Raji (cell line): ENCODE results near the gene BACE2.

Source experiments
- POLR2A ChIP-seq: IDR thresholded peaks from 2 replicates; pipeline ENCODE4 v1.6.1; 2011; ENCODE audit warnings: low read depth, low read length, control low read depth; ENCODE audit not compliant: insufficient read depth

Gene BACE2

DNA sequence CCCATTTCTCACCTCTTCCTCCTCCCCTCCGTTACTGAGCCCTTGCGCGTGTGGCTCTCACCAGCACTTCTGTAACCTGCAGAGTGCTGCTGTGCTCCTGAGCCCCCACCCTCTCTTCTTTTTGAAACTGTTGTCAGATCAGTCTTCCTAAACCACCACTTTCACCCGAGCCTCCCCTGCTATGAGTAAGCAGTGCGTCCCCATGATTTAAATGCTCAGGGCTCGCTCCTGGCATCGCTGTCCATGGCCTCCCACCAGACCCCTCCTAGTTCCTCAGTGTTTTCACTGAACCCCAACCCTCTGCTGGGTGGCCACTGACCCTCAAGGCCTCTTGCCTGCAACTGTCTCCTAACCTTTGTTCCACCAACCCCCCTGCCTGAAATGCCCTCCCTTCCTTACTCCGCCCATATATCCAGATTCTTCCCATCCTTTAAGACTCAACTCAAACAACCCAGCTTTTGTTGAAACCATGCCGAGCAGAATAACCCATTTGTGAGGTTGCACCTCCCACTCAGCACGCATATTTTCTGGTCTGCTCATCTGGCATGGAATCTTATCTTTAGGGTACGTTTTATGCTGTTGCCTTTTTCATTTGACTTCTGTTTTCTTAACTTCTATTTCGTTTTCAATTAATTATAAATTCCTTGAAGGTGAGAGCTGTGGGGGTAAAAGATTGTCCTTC is 84.1 kb downstream of the BACE2 start:
- TF ChIP-seq POLR2A: no peak

DNA sequence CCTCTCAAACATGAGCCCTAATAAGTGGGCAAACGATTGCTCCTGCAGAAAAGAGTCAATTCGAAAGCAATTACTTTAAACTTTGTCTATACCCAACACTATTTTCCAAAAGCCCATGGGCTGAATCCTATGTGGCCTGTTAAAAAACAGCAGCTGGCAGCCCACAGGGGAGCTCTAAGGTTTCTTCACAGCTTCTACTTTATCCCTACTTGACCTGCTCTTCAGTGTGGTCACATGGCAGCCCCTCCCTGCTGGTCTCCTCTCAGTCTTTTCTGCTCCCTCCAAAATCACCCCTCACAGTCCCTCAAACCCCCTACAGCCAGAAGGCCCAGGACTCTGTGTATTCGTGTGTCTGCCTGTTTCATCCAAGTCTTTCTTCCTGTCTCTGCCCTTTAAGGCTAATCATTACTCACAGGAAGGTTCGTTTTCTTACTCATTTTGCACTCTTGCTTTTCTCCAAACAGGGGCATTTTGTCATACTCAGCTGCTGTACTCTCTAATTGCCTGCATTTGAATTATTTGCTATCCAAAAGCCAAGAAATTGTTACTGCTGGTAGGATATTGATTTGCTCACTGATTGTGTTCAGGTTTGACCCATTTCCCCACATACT is 86.2 kb downstream of the BACE2 start:
- no peak for TF ChIP-seq POLR2A

DNA sequence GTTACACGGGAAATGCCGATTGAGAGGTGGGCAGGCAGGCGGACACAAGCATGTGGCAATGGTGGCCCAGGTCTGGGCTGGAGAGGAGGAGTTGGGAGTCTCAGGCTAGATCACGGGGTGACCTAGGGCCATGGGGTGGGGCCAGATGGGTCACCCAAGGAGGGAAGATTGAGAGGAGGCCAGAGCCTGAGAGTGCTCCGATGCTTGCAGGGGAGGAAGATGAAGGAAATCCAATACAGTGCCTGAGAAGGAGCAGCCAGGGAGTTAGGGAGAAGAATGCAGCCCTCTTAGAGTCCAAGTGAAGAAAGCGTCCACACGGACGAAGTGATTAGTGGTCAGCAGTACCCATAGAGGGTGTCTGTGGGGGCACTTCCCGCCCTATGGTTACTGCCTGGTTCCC is 87.2 kb downstream of the BACE2 start:
- TF ChIP-seq POLR2A: no peak

DNA sequence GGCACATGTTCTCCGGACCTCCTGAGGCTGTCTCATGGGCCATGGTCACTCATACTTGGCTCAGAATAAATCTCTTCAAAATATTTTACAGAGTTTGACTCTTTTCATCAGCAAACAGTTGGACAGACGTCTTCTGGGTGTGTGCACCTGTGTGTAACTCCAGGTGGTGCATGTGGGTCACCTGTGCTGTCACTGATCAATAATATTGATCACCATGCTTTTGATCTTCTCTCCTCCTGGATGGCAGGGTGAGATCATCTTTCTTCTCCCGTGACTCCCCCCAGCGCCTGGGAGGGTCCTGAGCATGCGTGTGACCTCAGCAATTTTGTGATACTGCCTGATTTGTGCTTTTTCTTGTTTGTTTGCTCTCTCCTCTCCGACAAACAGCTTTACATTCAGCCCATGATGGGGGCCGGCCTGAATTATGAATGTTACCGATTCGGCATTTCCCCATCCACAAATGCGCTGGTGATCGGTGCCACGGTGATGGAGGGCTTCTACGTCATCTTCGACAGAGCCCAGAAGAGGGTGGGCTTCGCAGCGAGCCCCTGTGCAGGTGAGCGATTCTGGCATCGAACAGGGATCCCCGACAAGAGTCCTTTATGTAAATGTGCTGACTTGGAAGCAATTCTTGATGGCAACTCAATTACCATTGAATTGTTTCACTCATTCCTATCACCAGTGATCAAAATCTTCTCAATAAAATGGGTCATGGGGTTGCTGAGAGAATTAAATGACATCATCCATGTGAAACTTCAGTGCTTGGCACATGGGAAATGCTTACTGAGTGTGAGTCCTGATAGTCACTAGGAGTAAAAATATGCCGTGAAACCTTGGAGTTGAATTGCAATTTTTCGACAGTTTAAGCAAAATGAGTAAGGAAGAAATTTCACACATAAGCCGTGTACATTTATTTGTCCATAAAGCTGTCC is 89.1 kb downstream of the BACE2 start:
- TF ChIP-seq POLR2A: no peak

DNA sequence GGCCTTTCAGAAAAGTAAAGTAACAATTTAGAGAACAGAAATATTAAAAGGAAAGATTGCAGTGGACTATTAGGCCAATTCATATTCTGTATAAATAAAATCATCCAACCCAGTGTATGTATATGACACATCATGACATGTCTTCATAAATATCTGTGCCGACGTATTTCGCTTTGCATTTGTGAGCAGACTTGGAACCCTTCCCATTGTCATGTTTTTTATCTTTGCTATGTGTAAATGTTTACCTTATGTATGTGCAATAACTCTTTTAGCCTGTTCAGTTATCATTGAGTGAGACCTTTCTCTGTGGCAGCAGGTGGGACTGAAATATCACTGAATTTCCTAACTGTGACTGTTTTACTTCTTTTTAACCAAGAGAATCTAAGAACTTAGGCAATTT is 90.7 kb downstream of the BACE2 start:
- TF ChIP-seq POLR2A: no peak

DNA sequence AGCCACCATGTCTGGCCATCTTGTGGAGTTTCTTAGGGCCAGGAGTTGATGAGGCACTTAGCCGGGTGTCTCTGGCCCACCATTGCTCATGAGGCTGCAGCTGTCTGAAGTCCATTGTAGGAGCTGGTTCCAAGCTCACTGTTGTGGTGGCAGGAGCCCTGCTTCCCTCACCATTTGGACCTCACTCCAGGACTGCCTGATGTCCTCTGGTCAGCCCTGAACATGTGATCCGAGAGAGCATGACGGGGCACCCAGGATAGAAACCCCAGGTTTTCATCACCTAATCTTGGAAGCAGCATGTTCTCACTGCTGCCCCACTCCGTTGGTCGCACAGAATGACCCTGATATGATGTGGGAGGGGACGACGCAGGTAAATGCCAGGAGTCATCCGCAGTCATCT is 92.5 kb downstream of the BACE2 start:
- no peak for TF ChIP-seq POLR2A

DNA sequence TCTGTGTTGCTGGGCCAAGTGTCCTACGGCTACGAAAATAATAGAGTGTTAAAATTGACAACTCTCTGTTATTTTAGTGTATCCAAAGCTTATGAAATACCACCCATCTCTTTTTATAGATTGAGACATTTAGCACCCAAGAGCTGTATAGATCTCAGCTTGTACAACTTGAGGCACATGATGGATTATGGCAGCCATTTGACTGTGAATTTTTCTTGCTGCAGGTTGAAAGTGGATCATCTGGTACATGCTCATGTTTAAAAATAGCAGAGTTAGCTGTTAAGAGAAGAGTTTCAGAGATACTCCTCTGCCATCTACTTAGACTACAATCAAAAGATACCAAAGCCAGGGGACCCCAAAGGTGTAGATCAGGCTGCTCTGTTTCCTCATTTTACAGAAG is 99.4 kb downstream of the BACE2 start:
- TF ChIP-seq POLR2A: no peak

DNA sequence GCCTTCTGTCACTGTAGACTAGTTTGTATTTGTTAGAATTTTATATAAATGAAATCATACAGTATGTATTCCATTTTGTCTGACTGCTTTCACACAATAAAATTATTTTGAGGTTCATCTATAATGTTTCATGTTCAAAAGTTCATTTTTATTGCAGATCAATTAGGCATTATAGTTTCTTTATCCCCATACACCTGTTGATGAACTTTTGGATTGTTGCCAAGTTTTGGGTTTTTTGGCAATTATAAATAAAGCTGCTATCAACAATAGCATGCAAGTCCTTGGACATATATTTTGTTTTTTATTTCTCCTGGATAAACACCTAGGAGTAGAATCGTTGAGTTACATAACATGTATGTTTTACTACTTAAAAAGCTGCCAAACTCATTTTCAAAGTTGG is 101.6 kb downstream of the BACE2 start:
- no peak for TF ChIP-seq POLR2A

DNA sequence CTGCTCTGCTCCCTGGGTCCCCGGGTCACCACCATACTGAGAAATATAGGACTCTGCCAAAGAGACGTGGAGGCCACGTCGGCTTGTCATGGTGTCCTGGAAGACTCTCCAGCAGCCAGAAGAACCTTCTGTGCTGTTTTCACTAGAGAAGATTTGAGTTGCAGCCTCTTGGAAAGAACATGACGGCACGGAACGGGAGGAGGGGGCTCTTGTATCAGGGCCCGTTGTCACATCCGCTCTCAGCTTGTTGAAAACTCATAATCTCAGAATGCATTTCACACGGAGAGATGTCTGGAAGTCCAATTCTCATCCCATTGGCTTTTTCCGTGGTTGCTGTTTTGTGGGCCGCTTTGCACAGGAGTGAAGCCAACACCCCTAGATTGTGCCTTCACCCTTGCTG is 109.2 kb downstream of the BACE2 start:
- no peak for TF ChIP-seq POLR2A

DNA sequence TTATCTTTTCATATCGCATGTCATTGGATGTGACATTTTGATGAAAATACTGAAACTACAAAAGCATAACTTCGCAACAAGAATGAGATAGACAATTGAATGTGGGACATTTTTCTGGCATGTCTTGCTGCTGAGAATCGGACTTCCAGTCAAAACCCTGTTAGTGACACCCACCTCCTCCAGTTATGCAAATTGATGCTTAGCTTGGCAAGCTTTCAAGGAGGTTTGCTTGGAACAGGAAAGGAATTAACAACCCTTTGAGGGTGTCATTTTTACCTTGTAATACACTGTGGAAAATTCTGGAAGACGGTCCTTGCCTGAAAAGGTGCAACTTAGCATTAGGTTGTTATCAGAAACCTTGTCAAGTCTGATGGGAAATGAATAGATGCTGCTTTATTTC is 109.9 kb downstream of the BACE2 start:
- TF ChIP-seq POLR2A: no peak

DNA sequence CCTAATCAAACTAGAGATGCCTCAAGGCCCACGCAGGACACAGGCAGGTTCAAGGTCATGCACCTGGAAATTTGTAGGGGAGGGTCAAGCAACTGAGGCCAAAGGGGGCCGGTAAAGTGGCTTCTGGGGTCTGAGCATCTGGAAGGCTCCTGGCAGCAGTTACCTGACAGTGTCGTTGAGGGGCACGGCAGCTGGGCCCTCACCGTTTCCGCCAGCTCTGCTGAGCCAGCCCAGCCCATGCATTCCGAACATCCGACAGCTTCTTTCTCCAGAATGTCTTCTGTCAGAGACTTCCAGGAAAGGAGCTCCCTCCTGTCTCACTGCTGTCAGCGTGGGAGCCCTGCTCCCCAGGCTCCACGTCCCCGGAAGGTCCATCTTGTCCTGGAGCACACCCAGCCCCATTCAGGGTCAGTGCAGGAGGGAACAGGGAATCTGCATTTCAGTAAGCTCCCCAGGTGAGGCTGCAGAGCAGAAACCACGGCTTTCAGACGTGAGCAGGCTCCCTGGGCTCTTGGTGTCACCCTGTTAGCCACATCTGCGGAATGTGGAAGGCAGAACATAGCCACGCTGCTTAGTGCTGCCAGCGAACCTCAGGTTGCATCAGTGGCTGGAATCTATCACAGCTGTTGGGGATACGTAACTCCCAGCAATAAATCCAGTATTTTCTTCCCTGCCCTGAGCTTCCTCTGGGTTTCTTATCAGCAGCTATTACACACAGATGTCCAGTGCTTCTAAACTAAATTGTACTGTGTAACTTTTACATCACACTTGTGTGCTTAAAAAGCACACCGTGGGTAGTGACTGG is 112.4 kb downstream of the BACE2 start:
- TF ChIP-seq POLR2A: no peak

DNA sequence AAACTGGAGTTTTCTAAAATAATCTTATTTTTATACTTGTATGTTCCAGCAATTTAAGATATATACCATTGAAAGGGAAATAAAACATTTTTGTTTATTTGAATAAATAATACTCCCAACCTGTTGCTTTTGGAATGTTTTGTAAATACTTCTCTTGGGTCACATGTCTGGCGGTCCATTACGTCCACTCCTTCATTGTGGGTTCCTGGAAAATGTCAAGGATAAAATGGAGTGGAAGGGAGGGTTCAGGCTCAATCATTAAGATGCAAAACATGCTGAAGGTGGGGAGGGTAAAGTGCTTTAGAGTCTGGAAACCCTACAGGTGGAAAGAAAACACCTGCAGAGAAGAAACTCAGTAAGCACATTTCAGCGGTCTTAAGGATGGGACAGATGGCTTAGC is 114.5 kb downstream of the BACE2 start:
- no peak for TF ChIP-seq POLR2A

DNA sequence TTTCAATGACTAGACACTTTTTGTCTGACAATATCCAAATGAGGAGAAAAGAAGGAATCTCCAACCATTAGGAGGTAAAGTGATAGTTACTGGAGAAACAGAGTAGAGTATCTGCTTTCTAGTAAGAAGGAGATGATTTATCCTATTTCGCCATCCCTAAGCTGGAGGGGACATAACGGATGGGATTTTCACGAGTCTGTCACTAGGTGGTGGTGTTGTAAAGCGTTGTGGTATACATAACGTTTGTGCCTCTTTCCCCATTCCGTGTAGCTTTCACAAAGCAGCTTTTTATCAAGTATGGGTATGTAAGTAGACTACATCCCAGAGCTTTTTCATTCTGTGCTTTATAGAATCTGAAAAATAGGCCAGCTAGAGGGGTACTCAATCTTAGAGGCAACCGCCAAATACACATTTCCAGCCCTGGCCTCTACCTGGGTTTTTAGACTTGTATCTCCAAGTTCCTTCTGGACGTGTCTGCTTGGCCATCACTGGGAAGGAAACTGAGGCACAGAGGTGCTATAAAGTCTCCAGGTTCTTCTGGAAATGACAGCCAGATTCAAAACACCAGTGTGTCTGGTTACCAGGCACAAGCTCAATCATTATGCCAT is 115.4 kb downstream of the BACE2 start:
- TF ChIP-seq POLR2A: no peak

DNA sequence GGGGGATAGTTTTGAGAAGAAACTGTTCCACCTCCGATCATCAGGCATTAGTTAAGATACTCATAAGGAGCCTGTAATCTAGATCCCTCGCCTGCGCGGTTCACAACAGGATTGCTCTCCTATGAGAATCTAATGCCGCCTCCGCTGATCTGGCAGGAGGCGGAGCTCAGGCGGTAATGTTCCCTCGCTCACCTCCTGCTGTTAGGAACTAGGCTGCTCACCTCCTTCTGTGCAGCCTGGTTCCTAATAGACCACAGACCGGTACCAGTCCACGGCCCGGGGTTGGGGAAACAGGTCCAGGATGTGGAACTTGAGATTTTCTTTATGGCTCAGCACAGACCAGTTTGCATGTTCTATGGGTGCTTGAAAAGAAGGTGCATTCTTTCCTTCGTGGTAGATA is 121.5 kb downstream of the BACE2 start:
- TF ChIP-seq POLR2A: no peak

DNA sequence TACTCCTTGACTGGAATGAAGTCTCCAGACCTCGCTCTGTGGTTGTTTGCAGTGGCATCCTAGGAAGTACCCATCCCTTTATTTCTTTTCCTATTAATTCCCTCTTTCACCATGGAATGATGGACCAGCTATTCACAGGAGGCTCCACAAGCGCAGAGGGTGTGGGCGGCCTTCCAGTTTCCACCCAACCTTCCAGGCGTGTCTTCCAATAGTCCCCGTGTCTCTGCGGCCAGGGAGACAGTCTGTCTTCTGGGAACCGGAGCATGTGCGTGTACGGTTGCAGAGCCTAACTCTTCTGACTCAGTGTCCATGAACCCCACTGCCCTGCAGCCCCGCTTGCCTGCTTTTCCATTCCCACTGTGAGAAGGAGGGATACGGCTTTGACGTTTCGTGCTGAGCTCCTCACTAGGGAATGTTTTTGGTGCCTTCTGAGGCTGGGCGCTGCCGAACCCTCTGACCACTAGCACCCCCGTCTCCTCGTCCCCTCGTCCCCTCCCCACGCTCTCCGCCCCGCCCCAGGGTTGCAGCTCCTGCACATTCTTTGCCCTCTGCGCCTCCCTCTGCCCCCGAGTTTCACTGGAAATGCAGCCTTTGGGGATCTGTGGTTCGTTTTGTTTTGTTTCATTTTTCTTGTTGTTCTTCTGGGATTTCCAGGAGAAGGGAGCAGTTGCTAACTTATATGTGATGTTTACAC is 122.3 kb downstream of the BACE2 start:
- TF ChIP-seq POLR2A: no peak
